Measurements from ENCODE around the gene HCK.
A peak's percentile ranks its signal among the peaks of the same experiment; 100 is the strongest.

Gene HCK

DNA sequence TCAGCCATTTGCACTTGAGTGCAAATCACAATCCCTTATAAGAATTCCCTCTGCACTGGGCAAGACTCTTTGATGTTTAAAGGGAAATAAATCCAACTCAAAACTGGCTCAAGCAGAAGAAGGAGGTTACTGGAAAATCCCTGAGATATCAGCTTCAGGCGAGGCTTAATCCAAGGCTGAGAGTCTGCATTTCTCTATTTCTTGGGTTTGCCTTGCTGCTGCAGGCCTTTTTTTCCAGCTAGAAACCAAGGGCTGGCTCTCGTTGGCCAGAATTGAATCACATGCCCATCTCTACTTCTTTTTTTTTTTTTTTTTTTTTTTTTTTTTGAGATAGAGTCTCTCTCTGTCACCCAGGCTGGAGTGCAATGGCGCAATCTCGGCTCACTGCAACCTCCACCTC is 11.7 kb downstream of the HCK start:
- DNase-seq = no peak

DNA sequence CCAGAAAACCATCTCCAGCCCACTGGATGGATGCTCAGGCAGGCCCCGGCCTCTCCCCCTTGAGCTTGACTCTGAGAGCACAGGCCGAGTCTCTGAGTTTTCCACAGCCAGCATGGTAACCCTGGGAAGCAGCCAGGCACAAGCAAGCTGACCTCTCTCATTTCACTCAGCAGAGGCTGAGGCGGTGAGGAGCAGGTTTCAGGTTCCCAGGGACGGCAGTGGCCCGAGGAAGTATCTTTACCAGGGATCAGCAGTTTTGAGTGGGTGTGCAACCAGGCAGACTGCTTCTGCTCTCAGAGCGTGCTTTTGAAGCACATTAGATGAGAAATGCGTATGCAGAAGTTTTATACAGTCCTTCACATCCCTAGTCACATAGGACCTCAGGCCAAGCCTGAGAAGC is 12.6 kb downstream of the HCK start:
- DNase-seq = no peak

- DNase-seq = no peak
Measured at GRCh38 chr20:32067234-32067821, 15.3 kb downstream of the HCK start.

DNA sequence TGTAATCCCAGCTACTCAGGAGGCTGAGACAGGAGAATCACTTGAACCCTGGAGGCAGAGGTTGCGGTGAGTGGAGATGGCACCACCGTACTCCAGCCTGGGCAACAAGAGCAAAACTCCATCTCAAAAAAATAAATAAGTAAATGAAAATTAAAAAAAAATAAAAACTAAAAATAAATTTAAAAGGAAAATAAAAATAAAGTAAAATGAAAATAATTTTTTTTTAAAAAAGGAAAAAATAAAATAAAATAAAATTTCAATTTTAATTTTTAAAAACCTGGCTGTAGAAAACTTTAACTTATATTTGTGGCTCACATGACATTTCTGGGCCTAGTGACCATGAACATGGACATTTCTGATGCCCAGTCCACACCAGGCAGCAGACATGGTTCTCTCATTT is 16.1 kb downstream of the HCK start:
- no peak for DNase-seq

DNA sequence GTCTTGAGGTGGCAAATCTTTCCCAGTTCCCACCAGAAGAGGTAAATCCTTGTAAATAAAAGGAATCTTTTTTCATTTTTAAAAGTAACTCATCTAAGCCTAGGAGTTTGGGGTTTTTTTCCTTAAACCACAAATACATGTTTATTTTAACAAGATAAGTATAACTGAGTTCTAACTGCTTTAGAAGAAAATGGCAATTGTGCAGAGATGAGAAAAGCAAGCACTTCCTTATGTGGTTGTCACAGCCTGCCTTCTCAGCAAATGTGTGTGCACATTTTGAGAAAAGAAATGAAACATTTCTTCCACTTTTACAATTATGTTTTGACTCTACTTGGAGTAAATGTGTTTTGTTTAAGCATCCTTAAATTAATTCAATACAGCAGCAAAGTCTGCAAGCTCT is 17.7 kb downstream of the HCK start:
- DNase-seq = no peak

GRCh38 chr20:32070282-32070681 is 18.2 kb downstream of the HCK start:
- no peak for DNase-seq

DNA sequence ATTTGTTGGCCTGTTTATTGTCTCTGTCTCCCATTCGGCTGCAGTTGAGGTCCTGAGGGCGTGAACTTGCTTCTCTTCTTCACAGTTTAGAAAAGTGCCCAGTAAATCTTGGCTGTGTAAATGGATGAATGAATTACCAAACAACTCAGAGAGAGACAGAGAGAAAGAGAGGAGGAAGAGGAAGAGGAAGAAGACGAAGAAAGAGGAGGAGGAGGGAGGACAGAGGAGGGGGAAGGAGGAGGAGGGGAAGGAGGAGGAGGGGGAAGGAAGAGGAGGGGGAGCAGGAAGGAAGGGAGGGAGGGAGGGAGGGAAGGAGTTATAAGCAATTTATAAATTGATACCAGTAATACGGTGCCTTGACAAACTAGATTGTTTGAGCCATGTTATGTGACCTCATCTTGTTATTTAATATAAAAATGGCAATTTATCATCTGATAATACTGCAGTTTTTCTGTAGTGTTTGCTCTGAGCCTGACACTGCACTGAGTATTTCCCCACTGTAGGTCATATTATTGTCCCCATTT is 18.7 kb downstream of the HCK start:
- no peak for DNase-seq

- DNase-seq = no peak
Measured at GRCh38 chr20:32071395-32072167, 19.5 kb downstream of the HCK start.

DNA sequence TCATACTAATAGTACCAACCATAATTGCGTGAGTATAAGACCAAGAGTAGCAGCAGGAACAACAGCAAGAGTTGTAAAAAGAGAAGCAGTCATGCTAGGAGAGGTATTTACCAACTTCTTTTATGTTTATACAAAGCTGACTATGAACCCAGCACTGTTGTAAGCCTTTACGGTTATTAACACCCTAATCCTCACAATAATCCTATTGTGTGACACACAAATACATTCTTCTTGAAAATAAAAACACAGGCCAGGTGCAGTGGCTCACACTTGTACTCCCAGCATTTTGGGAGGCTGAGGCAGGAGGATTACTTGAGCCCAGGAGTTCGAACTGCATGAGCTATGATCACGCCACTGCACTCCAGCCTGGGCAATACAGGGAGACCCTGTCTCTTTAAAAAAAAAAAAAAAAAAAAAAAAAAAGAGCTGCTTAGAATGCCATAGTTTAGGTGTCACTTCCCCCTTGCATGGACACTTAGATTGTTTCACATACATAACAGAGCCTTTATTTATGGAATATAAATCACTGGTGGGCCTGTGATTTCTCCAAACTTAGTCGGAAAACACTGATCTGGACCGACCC is 20.2 kb downstream of the HCK start:
- DNase-seq = no peak

GRCh38 chr20:32075534-32075933 is 23.5 kb downstream of the HCK start:
- DNase-seq = no peak

DNA sequence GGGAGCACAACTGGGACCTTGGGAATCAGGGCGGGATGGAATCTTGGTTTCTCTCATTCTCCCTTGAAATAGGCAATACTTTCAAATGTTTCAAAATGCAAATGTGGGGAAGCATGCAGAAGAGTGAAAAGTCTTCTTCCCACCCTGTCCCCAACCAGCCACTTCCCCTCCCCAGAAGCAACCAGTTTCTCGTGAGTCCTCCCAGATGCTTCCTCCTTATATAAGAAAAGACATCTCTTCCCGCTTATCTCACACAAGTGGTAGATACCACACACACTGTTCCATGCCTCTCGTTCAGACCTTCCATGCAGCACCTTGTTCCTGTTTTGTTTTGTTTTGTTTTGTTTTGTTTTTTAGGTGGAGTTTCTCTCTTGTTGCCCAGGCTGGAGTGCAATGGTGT is 25.1 kb downstream of the HCK start:
- DNase-seq = no peak

DNA sequence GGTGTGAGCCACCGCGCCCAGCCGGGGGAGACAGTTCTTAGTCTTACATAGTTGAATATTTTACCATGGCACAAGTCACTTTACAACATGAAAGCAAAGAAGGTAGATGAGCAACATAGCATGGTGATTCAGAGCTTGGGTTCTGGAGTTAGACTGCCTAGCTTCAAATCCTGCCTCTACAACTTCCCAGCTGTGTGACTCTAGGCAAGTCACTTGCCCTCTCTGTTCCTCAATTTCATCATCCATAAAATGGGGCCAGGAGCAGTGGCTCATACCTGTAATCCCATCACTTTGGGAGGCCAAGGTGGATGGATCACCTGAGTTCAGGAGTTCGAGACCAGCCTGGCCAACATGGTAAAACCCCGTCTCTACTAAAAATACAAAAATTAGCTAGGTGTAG is 26.3 kb downstream of the HCK start:
- DNase-seq = no peak

DNA sequence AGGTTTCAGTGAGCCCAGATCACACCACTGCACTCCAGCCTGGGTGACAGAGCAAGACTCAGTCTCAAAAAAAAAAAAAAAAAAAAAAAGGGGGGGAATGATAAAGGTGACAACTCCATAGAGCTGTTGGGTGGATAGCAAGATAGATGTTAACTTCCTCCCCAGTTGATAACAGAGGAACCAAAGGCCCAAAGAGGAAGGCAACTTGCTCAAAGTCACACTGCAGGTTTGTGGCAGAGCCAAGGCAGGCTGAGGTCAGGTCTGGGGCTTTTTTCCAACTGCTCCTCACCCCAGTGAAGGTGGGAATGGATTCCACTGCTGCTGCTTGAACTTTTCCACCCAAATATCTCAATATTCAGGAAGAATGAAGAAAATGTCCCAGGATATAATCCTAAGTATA is 26.7 kb downstream of the HCK start:
- DNase-seq = no peak

- DNase-seq = peak; percentile 12
Measured at GRCh38 chr20:32079655-32080109, 27.6 kb downstream of the HCK start.

DNA sequence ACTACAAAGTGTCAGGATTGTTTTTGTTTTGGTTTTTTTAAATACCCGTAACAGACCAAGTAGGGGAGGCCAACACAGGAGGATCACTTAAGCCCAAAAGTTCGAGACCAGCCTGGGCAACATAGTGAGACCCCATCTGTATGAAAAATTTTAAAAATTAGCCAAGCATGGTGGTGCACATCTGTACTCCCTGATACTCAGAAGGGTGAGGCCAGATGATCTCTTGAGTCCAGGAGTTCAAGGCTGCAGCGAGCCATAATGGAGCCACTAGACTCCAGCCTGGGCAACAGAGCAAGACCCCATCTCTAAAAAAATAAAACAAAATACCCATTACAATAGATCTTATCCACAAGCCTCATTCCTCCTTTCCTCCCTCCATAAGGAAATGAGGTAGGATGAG is 28.7 kb downstream of the HCK start:
- no peak for DNase-seq

DNA sequence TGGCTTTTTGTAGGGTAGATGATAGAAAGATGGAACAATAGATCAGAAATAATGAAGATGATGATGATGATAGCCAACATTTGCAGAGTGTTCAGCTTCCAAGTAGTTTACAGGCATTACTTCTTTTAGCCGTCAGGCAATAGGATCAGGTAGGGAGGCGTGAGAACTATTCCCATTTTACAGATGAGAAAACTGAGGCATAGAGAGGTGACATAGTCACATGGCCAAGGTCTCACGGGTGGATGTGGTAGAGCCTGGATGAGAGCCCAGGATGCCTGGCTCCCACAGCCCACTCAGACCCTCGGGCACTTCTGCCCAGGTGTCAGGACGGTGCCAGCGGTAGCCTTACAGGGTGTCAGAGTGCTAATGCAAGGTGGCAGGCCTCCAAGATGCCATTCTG is 31.4 kb downstream of the HCK start:
- DNase-seq = no peak

- DNase-seq = no peak
Measured at GRCh38 chr20:32087070-32087469, 35.0 kb downstream of the HCK start.

DNA sequence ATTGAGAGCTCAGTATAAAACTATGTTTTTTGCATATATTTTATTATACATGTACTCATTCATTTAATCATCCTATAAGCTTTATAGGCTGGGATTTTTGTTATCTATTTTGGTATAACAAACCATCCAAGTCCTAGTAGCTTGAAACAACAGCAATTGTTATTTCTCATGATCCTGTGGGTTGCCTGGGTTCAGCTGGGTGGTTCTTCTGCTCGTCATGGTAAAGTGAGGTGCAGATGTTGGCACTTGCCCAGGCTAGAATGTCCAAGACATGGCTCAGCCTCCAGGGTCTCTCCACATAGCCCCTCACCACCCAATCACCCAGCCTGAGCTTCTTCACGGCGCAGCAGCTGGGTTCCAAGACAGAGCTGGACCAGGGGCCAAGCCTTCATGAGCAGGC is 36.7 kb downstream of the HCK start:
- no peak for DNase-seq

GRCh38 chr20:32089637-32090362 is 37.8 kb downstream of the HCK start:
- DNase-seq = no peak

GRCh38 chr20:32091888-32092346 is 39.9 kb downstream of the HCK start:
- no peak for DNase-seq

- no peak for DNase-seq
Measured at GRCh38 chr20:32098786-32099185, 46.7 kb downstream of the HCK start.

DNA sequence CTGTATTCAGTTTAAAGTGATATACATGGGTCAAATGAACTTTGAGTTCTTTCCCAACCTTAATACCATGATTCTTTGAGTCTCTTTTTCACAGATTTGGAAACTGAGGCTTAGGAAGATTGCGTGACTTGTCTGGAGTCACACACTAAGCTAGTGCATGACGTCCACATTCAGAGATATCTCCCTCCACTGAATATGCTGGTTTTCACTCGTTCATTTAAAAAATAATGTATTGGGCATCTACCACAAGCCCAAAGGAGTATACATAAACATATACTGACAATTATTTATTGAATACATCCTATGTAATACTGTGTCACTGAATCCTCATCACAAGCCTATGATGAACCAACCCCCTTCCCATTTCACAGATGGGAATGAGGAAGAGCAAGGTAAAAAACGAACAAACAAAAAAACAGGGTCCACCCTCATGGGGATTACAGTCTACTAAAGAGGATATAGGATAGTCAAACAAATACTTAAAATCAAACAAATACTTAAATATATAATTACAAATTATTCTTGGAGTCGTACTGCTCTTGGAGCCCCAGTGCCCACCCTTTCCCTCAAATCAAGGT is 56.9 kb downstream of the HCK start:
- no peak for DNase-seq

Measured in SHP77 treated with DMSO at 0.1 percent for 48 hours (cell line).